ENCODE results near the gene RYR1.
"Not testable (repeated sequence)": the region's sequence is repeated elsewhere in the genome, so short reads cannot be mapped to it uniquely, and the experiment has no call there.

The RYR1 gene

GRCh38 chr19:38596057-38596981 lies 162.8 kb downstream of the RYR1 start:
- TF ChIP-seq CTCF (IDR thresholded peaks at IDR 0.05; ENCODE audit: low read depth, low read length) = no peak
- Histone ChIP-seq H3K4me3 (ENCODE audit: low read depth, low read length) (no peak overlapping the region), H3K36me3 (no peaks in the 10 kb centered on the region), H3K27me3 (ENCODE audit: insufficient read depth, low read depth, severe bottlenecking) (no peaks in the 10 kb centered on the region), H3K27ac (no peak overlapping the region), H3K9me3 (ENCODE audit: severe bottlenecking) (no peaks in the 10 kb centered on the region)
- DNase-seq = peak; percentile 37

- no peak for DNase-seq
- Histone ChIP-seq H3K27ac (no peak overlapping the region), H3K9me3 (ENCODE audit: severe bottlenecking) (no peaks in the 10 kb centered on the region), H3K36me3 (no peaks in the 10 kb centered on the region), H3K27me3 (ENCODE audit: insufficient read depth, low read depth, severe bottlenecking) (no peaks in the 10 kb centered on the region), H3K4me3 (ENCODE audit: low read depth, low read length) (no peak overlapping the region)
- TF ChIP-seq CTCF (IDR thresholded peaks at IDR 0.05; ENCODE audit: low read depth, low read length) = no peak
Observed at GRCh38 chr19:38597075-38597474, 163.6 kb downstream of the RYR1 start.

- TF ChIP-seq CTCF (IDR thresholded peaks at IDR 0.05; ENCODE audit: low read depth, low read length) = no peak
- Histone ChIP-seq H3K27me3 (ENCODE audit: insufficient read depth, low read depth, severe bottlenecking) (no peaks in the 10 kb centered on the region), H3K4me3 (ENCODE audit: low read depth, low read length) (no peak overlapping the region), H3K36me3 (no peaks in the 10 kb centered on the region), H3K9me3 (ENCODE audit: severe bottlenecking) (no peaks in the 10 kb centered on the region), H3K27ac (no peak overlapping the region)
- DNase-seq = no peak
Observed at GRCh38 chr19:38599722-38600121, 166.2 kb downstream of the RYR1 start.

GRCh38 chr19:38602856-38603255 lies 169.4 kb downstream of the RYR1 start:
- H3K9me3 ChIP-seq (ENCODE audit: severe bottlenecking); H3K36me3 ChIP-seq; H3K27ac ChIP-seq; H3K27me3 ChIP-seq (ENCODE audit: insufficient read depth, low read depth, severe bottlenecking); DNase-seq; H3K4me3 ChIP-seq (ENCODE audit: low read depth, low read length): not testable (repeated sequence)

GRCh38 chr19:38606131-38606530 lies 172.6 kb downstream of the RYR1 start:
- no peaks in the 10 kb centered on the region for H3K9me3 ChIP-seq (ENCODE audit: severe bottlenecking)
- H3K27me3 ChIP-seq (ENCODE audit: insufficient read depth, low read depth, severe bottlenecking) = no peaks in the 10 kb centered on the region
- H3K4me3 ChIP-seq (ENCODE audit: low read depth, low read length) = no peak overlapping the region
- DNase-seq = peak; percentile 81
- H3K27ac ChIP-seq = peak overlapping the region; percentile 51
- no peaks in the 10 kb centered on the region for H3K36me3 ChIP-seq
- TF ChIP-seq CTCF (IDR thresholded peaks at IDR 0.05; ENCODE audit: low read depth, low read length) = no peak

- no peak for TF ChIP-seq CTCF (IDR thresholded peaks at IDR 0.05; ENCODE audit: low read depth, low read length)
- H3K4me3 ChIP-seq (ENCODE audit: low read depth, low read length) = no peak overlapping the region
- no peaks in the 10 kb centered on the region for H3K9me3 ChIP-seq (ENCODE audit: severe bottlenecking)
- no peak overlapping the region for H3K27ac ChIP-seq
- no peaks in the 10 kb centered on the region for H3K36me3 ChIP-seq
- H3K27me3 ChIP-seq (ENCODE audit: insufficient read depth, low read depth, severe bottlenecking) = no peaks in the 10 kb centered on the region
- no peak for DNase-seq
Observed at GRCh38 chr19:38614289-38614688, 180.8 kb downstream of the RYR1 start.
